ENCODE results near the gene PDE11A.

The PDE11A gene

GRCh38 chr2:177592397-177592796, 480.2 kb downstream of the PDE11A start:
- DNase-seq, result no peak

GRCh38 chr2:177589186-177589585, 483.4 kb downstream of the PDE11A start:
- DNase-seq, result no peak

GRCh38 chr2:177588671-177589070, 483.9 kb downstream of the PDE11A start:
- no peak for DNase-seq

- no peak for DNase-seq
Measured at GRCh38 chr2:177587371-177587770, 485.2 kb downstream of the PDE11A start.

GRCh38 chr2:177586154-177586553, 486.4 kb downstream of the PDE11A start:
- DNase-seq, result no peak

- no peak for DNase-seq
Measured at GRCh38 chr2:177585234-177585863, 487.2 kb downstream of the PDE11A start.

GRCh38 chr2:177584030-177584692, 488.4 kb downstream of the PDE11A start:
- no peak for DNase-seq

GRCh38 chr2:177582000-177582399, 490.6 kb downstream of the PDE11A start:
- no peak for DNase-seq

GRCh38 chr2:177579486-177580036, 493.0 kb downstream of the PDE11A start:
- no peak for DNase-seq

- DNase-seq, result no peak
Measured at GRCh38 chr2:177578454-177578853, 494.1 kb downstream of the PDE11A start.

- no peak for DNase-seq
Measured at GRCh38 chr2:177577075-177577474, 495.5 kb downstream of the PDE11A start.

GRCh38 chr2:177575358-177575757, 497.2 kb downstream of the PDE11A start:
- no peak for DNase-seq

GRCh38 chr2:177574356-177574755, 498.2 kb downstream of the PDE11A start:
- DNase-seq, result no peak
